IMR-90 (cell line): Measurements from ENCODE around the gene RTKN. TPM values are rescaled to one million over a fixed set of nuclear protein-coding genes. Genes with fewer than 3 reads are reported as not detected.

ENCODE experiments used
- ATAC-seq: fragments of 200-7000 bp; cut with Tn5 transposase; 2 replicates; pipeline ENCODE4 v1.9.1; 2020; ENCODE audit warnings: low read depth, mild to moderate bottlenecking, moderate library complexity
- BruUV-seq: library from RNA; stranded (reverse); fragments of 400-500 nt; replicated peaks from 2 replicates; lab custom pipeline; 2021; lab: Mats Ljungman, UMichigan
- CTCF ChIA-PET: fragments of 300-600 bp; formaldehyde crosslinking; extraction: SDS; loops from one replicate; lab custom pipeline; 2021; ENCODE audit warnings: antibody characterized with exemption; lab: Yijun Ruan, JAX
- POLR2A ChIA-PET: fragments of 300-600 bp; sonication (Branson Sonifier 250); formaldehyde crosslinking; loops from one replicate; lab custom pipeline; 2022; ENCODE audit warnings: antibody characterized with exemption; ENCODE audit not compliant: unreplicated experiment; lab: Charles Lee
- DNase-seq: peaks from one replicate; pipeline ENCODE4 v3.0.0; 2013
- H2AFZ ChIP-seq: replicated peaks from 2 replicates; pipeline ENCODE3; 2013; ENCODE audit warnings: low read length, mild to moderate bottlenecking; ENCODE audit not compliant: poor library complexity
- H2AK5ac ChIP-seq: 2 replicates; pipeline ENCODE4 v1.6.1; 2013; ENCODE audit warnings: low read depth, low read length, inconsistent platforms
- H2AK9ac ChIP-seq: replicated peaks from 2 replicates; pipeline ENCODE3; 2013; ENCODE audit warnings: mild to moderate bottlenecking, low read depth, low read length, moderate library complexity; ENCODE audit not compliant: poor library complexity
- H2BK120ac ChIP-seq: 2 replicates; pipeline ENCODE4 v1.6.1; 2013; ENCODE audit warnings: low read depth, low read length, inconsistent platforms
- H2BK15ac ChIP-seq: 3 replicates; pipeline ENCODE4 v1.6.1; 2013; ENCODE audit warnings: low read depth, low read length, inconsistent platforms
- H2BK20ac ChIP-seq: 2 replicates; pipeline ENCODE4 v1.6.1; 2013; ENCODE audit warnings: low read depth, mild to moderate bottlenecking, inconsistent platforms, low read length, moderate library complexity
- H2BK5ac ChIP-seq: 2 replicates; pipeline ENCODE4 v1.6.1; 2013; ENCODE audit warnings: mild to moderate bottlenecking, low read depth, low read length, inconsistent platforms; ENCODE audit not compliant: poor library complexity, severe bottlenecking
- H3K14ac ChIP-seq: replicated peaks from 2 replicates; pipeline ENCODE4 v1.6.1; 2013; ENCODE audit warnings: low read depth, low read length, inconsistent platforms
- H3K18ac ChIP-seq: 2 replicates; pipeline ENCODE4 v1.6.1; 2013; ENCODE audit warnings: low read depth, low read length, control low read depth
- H3K23ac ChIP-seq: 2 replicates; pipeline ENCODE4 v1.6.1; 2013; ENCODE audit warnings: low read depth, low read length, inconsistent platforms
- H3K27ac ChIP-seq: 2 replicates; pipeline ENCODE4 v1.5.1; 2013; ENCODE audit warnings: mild to moderate bottlenecking, control low read depth, low read length; ENCODE audit not compliant: insufficient read depth
- H3K27me3 ChIP-seq: 2 replicates; pipeline ENCODE4 v1.6.1; 2013; ENCODE audit warnings: low read length; ENCODE audit not compliant: control insufficient read depth, insufficient read depth
- H3K36me3 ChIP-seq: 2 replicates; pipeline ENCODE4 v1.6.1; 2013; ENCODE audit warnings: low read length, mixed read lengths; ENCODE audit not compliant: control insufficient read depth, insufficient read depth
- H3K4ac ChIP-seq: 2 replicates; pipeline ENCODE4 v1.6.1; 2013; ENCODE audit warnings: low read depth, low read length, inconsistent platforms
- H3K4me1 ChIP-seq: 2 replicates; pipeline ENCODE4 v1.6.1; 2013; ENCODE audit warnings: low read length, mixed read lengths; ENCODE audit not compliant: control insufficient read depth, insufficient read depth
- H3K4me2 ChIP-seq: 2 replicates; pipeline ENCODE4 v1.6.1; 2013; ENCODE audit warnings: low read depth, mild to moderate bottlenecking, control low read depth, low read length, moderate library complexity
- H3K4me3 ChIP-seq: 2 replicates; pipeline ENCODE4 v1.5.1; 2013; ENCODE audit warnings: low read depth, mild to moderate bottlenecking, control low read depth, low read length, moderate library complexity; ENCODE audit not compliant: insufficient read depth
- H3K56ac ChIP-seq: 2 replicates; pipeline ENCODE4 v1.6.1; 2013; ENCODE audit warnings: low read length, inconsistent platforms; ENCODE audit not compliant: insufficient read depth; ENCODE audit errors: extremely low read depth
- H3K79me1 ChIP-seq, 2 experiments: 2 replicates each; pipeline ENCODE4 v1.6.1; 2013; ENCODE audit warnings: low read length in 2 of 2, inconsistent platforms in 1 of 2, low read depth in 1 of 2
- H3K9ac ChIP-seq: 2 replicates; pipeline ENCODE4 v1.6.1; 2013; ENCODE audit warnings: low read depth, low read length, control low read depth
- H3K9me1 ChIP-seq: 2 replicates; pipeline ENCODE4 v1.6.1; 2013; ENCODE audit warnings: low read length, inconsistent platforms; ENCODE audit not compliant: insufficient read depth
- H3K9me3 ChIP-seq: 2 replicates; pipeline ENCODE4 v1.6.1; 2013; ENCODE audit warnings: low read length; ENCODE audit not compliant: control insufficient read depth, insufficient read depth
- H4K20me1 ChIP-seq: 2 replicates; pipeline ENCODE4 v1.6.1; 2013; ENCODE audit warnings: low read length, inconsistent platforms; ENCODE audit not compliant: insufficient read depth
- H4K5ac ChIP-seq: 2 replicates; pipeline ENCODE4 v1.6.1; 2013; ENCODE audit warnings: mild to moderate bottlenecking, low read depth, low read length, control low read depth
- H4K8ac ChIP-seq, 2 experiments: 2 replicates each; pipeline ENCODE4 v1.6.1; 2013; ENCODE audit warnings: low read depth in 2 of 2, low read length in 2 of 2, control low read depth in 1 of 2, inconsistent platforms in 1 of 2
- H4K91ac ChIP-seq: 2 replicates; pipeline ENCODE4 v1.6.1; 2013; ENCODE audit warnings: low read depth, low read length, inconsistent platforms; ENCODE audit not compliant: insufficient read depth
- BHLHE40 ChIP-seq: fragments of 150-350 bp; IDR thresholded peaks from 2 replicates; pipeline ENCODE4 v1.6.1; 2016; ENCODE audit warnings: mild to moderate bottlenecking, low read depth, low read length
- CEBPB ChIP-seq: IDR thresholded peaks from 2 replicates; pipeline ENCODE4 v1.6.1; 2012; ENCODE audit warnings: low read depth, low read length, improper control_type of control experiment
- CHD1 ChIP-seq: IDR thresholded peaks from 2 replicates; pipeline ENCODE4 v1.6.1; 2012; ENCODE audit warnings: low read depth, low read length, improper control_type of control experiment
- CTCF ChIP-seq: conservative IDR thresholded peaks from 2 replicates; pipeline ENCODE4 v1.5.1; 2012; ENCODE audit warnings: mild to moderate bottlenecking, low read depth, low read length, improper control_type of control experiment
- ELK1 ChIP-seq: fragments of 150-350 bp; IDR thresholded peaks from 2 replicates; pipeline ENCODE4 v1.6.1; 2016; ENCODE audit warnings: low read depth, mild to moderate bottlenecking, low read length, moderate library complexity, borderline replicate concordance
- FOS ChIP-seq: fragments of 150-350 bp; IDR thresholded peaks from 2 replicates; pipeline ENCODE4 v1.6.1; 2016; ENCODE audit warnings: low read depth, low read length
- MXI1 ChIP-seq: IDR thresholded peaks from 2 replicates; pipeline ENCODE4 v1.6.1; 2012; ENCODE audit warnings: low read depth, mild to moderate bottlenecking, low read length, moderate library complexity, borderline replicate concordance
- NFE2L2 ChIP-seq: fragments of 150-350 bp; IDR thresholded peaks from 2 replicates; pipeline ENCODE4 v1.6.1; 2016; ENCODE audit warnings: low read depth, mild to moderate bottlenecking, low read length
- POLR2A ChIP-seq: IDR thresholded peaks from 2 replicates; pipeline ENCODE4 v1.6.1; 2012; ENCODE audit warnings: mild to moderate bottlenecking, low read depth, low read length
- RAD21 ChIP-seq: IDR thresholded peaks from 2 replicates; pipeline ENCODE4 v1.6.1; 2012; ENCODE audit warnings: low read length, improper control_type of control experiment
- RCOR1 ChIP-seq: IDR thresholded peaks from 2 replicates; pipeline ENCODE4 v1.6.1; 2012; ENCODE audit warnings: mild to moderate bottlenecking, low read length, improper control_type of control experiment; ENCODE audit not compliant: insufficient replicate concordance
- RFX5 ChIP-seq: IDR thresholded peaks from 2 replicates; pipeline ENCODE4 v1.8.0; 2012; ENCODE audit warnings: low read depth, mild to moderate bottlenecking, low read length, moderate library complexity
- SMC3 ChIP-seq: fragments of 150-350 bp; IDR thresholded peaks from 2 replicates; pipeline ENCODE4 v1.6.1; 2016; ENCODE audit warnings: low read depth, mild to moderate bottlenecking, antibody characterized with exemption, low read length, moderate library complexity
- USF2 ChIP-seq: fragments of 150-350 bp; IDR thresholded peaks from 2 replicates; pipeline ENCODE4 v1.6.1; 2017; ENCODE audit warnings: mild to moderate bottlenecking, antibody characterized with exemption, low read length, low read depth
- WGBS, 2 experiments: methylation state at CpG; one replicate each; pipeline versions ENCODE4 v1.1.5 to v1.1.7; 2013; ENCODE audit warnings: missing lambda C conversion rate in 2 of 2; ENCODE audit not compliant: insufficient read length in 1 of 2; ENCODE audit errors: extremely low coverage in 2 of 2; 5-methylcytosine and 5-hydroxymethylcytosine counted together
- dilution Hi-C: fragments of 300-500 bp; cut with HindIII; formaldehyde crosslinking; loops from one replicate; pipeline ENCODE4 v1.14.3; 2018; ENCODE audit warnings: low sequenced_read_pairs; ENCODE audit not compliant: unreplicated experiment
- in situ Hi-C: fragments of 300-500 bp; cut with MboI; formaldehyde crosslinking; loops from 3 replicates; pipeline ENCODE4 v1.14.3; 2019; ENCODE audit warnings: low sequenced_read_pairs, inconsistent platforms, mixed read lengths
- intact Hi-C: fragments of 100-400 bp; cut with micrococcal nuclease; formaldehyde crosslinking; loops from 2 replicates; pipeline ENCODE4 v1.10.0; 2022
- polyA plus RNA-seq, 3 experiments: library from polyadenylated mRNA; depleted of rRNA; stranded (reverse); fragments of >200 nt; gene quantifications; 2 replicates each; pipeline ENCODE4 v1.2.3, GENCODE V29; 2012; ENCODE audit warnings: low replicate concordance in 1 of 3
- total RNA-seq: library from RNA; depleted of rRNA; stranded (reverse); fragments of >200 nt; gene quantifications from 2 replicates; pipeline ENCODE4 v1.2.3, GENCODE V29; 2012

Gene RTKN
- total and polyA plus RNA-seq, 2 of the 4 experiments (the other 2 are of a cell fraction), result 11.1 to 19.7 TPM

GRCh38 chr2:74401891-74402290, 39.8 kb downstream of the RTKN start:
- H4K5ac ChIP-seq, result no peak overlapping the region
- H3K14ac ChIP-seq, result no peak overlapping the region
- no TSS peak for BruUV-seq
- dilution Hi-C loops (no loop called here), intact Hi-C loops (no loop called here), in situ Hi-C loops (no loop called here)
- H3K9ac ChIP-seq, result no peak overlapping the region
- DNase-seq, result no peak
- H3K36me3 ChIP-seq, result no peaks in the 10 kb centered on the region
- H3K4me2 ChIP-seq, result no peak overlapping the region
- H3K4ac ChIP-seq, result no peak overlapping the region
- POLR2A ChIA-PET, result interaction anchor here (0.9 kb wide), 1 partner anchor 10 kb away, joined by 3 read pairs; no protein-coding TSS in a partner anchor
- no peaks in the 10 kb centered on the region for H3K4me1 ChIP-seq
- H3K27me3 ChIP-seq, result no peaks in the 10 kb centered on the region
- H3K18ac ChIP-seq, result no peak overlapping the region
- no peak for ATAC-seq
- no peak overlapping the region for H2AFZ ChIP-seq
- no peaks in the 10 kb centered on the region for H3K79me1 ChIP-seq
- no peak overlapping the region for H3K4me3 ChIP-seq
- no peak overlapping the region for H3K27ac ChIP-seq
- no peak overlapping the region for H3K23ac ChIP-seq
- H2BK15ac ChIP-seq, result no peak overlapping the region
- TF ChIP-seq MXI1 (no peak), SMC3 (no peak), RFX5 (no peak), ELK1 (no peak), BHLHE40 (no peak), CTCF (no peak), RAD21 (no peak), NFE2L2 (no peak), CEBPB (no peak), FOS (no peak), RCOR1 (no peak), USF2 (no peak), CHD1 (no peak), POLR2A (no peak)
- H3K9me1 ChIP-seq, result no peaks in the 10 kb centered on the region
- H2BK120ac ChIP-seq, result no peak overlapping the region
- CTCF ChIA-PET, result interaction anchor here (0.5 to 1.7 kb wide), 3 partner anchors 9 to 277 kb away, joined by 3 to 6 read pairs (median 4); no protein-coding TSS in a partner anchor
- no peaks in the 10 kb centered on the region for H3K9me3 ChIP-seq
- no peak overlapping the region for H3K56ac ChIP-seq
- H4K91ac ChIP-seq, result no peak overlapping the region
- no peak overlapping the region for H2AK9ac ChIP-seq
- H4K20me1 ChIP-seq, result no peaks in the 10 kb centered on the region
- H2BK20ac ChIP-seq, result no peak overlapping the region
- H2AK5ac ChIP-seq, result no peak overlapping the region
- H2BK5ac ChIP-seq, result no peak overlapping the region
- no CpG with 5 or more reads among the region's 2 CpGs for WGBS, 2 experiments
- H4K8ac ChIP-seq, result no peak overlapping the region
